ENCODE results near the gene NOS1. TPM values are rescaled to one million over a fixed set of nuclear protein-coding genes. Genes with fewer than 3 reads are reported as not detected.
A peak's percentile ranks its signal among the peaks of the same experiment; 100 is the strongest.
"Not testable (repeated sequence)": the region's sequence is repeated elsewhere in the genome, so short reads cannot be mapped to it uniquely, and the experiment has no call there.

NOS1 gene
- not detected in 2 replicates for total RNA-seq (2014; rRNA removed; shearing (Covaris generic))

DNA sequence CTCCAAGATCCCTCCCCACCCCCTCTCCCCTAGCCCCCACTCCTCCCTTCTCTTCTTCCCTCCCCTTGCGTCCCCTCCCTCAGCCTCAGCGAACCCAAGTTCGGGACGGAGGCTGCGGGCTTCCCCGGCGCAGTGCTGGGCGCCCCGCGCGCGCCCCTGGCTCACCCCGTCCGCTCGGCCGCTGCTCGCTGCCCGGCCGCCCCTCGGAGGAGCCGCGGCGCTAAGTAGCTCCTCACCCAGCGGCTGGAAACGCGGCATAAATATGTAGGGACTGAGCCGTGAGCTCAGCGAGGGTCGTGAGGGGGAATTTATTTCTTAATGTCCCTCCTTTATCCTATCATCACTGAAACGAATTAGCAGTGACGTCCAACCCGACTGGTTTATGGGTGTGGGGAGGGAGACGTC, at the start of gene NOS1:
Gene NOS1, minus strand, starts transcription at position 280 of the 405 bp plus-strand sequence. CDS start 30,557 bp downstream, outside the sequence.
- DNase-seq (ENCODE audit: low spot score): no peak
- in situ Hi-C loops (cut with HindIII; ENCODE audit: low sequenced_read_pairs): no loop called here

DNA sequence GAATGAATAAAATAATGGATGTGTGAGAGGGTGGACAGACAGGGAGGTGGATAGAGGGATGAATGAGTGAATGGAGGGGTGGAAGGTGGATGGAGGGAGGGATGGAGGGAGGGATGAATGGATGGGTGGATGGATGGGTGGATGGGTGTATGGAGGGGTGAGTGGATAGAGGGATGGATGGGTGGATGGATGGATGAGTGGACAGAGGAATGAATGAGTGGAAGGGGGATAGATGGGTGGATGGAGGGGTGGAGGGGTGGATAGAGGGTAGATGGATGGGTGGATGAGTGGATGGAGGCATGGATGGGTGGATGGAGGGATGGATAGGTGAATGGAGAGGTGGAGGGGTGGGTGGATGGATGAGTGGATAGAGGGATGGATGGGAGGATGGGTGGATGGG, 47.9 kb upstream of the NOS1 start:
- in situ Hi-C loops (cut with HindIII; ENCODE audit: low sequenced_read_pairs): no loop called here
- no peak for DNase-seq (ENCODE audit: low spot score)

DNA sequence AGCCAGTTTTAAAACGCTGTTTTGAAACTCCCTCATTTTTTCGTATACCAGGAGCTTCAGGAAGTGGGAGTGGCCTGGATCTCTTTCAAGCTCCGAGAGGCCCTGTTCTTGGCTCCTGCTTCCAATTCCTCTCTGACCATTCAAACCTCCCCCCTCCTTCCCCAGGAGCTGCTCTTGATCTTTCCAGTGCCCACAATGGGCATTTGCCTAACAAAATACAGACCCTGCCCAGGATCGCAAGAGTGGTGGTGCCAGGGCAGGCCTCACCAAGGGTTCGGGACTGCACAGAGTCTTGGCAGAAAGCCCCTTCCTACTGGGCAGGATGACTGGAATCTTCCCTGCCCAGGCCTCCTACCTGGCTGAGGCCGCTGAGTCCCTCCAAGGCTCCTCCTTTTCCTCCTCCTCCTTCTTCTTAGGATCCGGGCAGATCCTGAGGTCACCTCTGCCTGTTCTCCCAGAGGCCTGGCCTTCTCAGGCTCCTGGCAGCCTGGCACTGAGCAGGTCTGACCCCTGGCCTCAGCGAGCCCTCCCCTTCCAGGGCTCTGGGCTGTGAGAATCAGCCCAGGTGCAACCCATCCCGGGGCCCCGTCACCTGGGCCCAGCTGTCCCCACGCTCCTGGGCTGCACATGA, 46.9 kb upstream of the NOS1 start:
- in situ Hi-C loops (cut with HindIII; ENCODE audit: low sequenced_read_pairs): no loop called here
- DNase-seq (ENCODE audit: low spot score): peak; percentile 78

DNA sequence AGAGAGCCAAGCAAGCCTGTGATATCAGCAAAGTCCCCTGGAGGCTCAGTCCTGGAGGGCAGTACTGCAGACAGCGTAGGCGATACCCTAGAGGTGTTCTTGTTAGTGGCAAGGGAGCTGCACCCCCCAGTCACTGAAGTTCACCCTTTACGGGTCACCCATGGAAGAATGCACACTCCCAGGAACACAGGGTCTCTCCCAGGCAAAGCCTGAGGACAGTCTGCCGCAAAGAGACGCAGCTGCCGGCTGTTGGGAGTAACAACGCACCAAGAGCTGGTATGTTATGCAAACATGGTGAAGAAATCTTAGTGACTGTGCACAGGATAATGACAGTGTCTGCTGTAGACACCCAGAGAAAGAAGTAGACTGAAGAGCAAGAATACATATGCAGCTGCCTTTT, 43.5 kb upstream of the NOS1 start:
- in situ Hi-C loops (cut with HindIII; ENCODE audit: low sequenced_read_pairs): no loop called here
- no peak for DNase-seq (ENCODE audit: low spot score)

DNA sequence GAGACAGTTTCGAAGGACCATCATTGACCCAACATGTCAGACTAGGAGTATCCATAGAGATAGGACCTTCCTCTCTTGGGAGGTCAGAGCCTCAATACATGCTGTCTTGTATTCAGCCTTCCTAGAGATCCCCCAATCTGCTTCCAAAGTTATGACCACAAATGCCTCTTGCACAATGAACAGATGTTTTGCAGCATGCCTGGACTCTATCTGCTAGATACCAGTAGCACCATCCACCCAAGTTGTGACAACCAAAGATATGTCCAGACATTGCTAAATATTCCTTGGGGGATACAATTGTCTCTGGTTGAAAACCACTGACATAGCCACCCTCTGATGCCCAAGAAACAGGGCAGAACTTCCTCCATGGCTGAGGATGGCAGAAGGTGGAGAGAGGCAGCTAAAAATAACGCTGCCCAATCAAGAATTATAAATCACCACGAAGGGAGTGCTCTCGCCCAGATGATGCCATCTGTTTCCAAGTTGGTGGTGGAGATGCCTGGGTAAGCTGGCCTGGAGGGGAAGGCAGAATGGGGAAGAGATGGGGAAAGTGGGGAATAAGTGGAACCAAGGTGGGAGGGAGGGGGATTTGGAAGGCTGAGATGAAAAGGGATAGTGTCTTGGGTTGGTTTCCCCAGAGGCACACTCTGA, 42.9 kb upstream of the NOS1 start:
- no peak for DNase-seq (ENCODE audit: low spot score)
- in situ Hi-C loops (cut with HindIII; ENCODE audit: low sequenced_read_pairs): no loop called here

DNA sequence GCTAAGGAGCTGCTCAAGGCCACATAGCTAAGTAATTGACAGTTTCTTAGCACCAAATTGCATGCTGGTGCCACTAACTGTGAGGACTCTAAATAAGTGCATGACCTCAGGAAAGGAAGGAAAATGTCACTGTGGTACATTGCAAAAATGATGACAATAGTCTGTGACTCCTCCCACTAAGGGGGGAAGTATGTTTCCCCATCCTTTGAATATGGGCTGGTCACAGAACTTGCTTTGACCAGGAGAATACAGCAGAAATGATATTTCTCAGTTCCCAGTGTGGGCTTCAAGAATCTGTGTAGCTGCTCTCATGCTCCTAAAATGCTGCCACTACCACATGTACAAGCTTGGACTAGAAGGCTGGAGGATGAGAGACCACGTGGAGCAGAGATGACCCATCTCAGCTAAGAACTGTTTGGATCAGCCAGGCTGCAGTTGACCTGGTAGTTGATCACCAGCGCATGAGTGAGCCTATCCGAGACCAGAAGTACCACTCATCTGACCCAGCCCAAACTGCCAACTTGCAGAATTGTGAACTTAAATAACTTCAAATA, 42.2 kb upstream of the NOS1 start:
- no peak for DNase-seq (ENCODE audit: low spot score)
- in situ Hi-C loops (cut with HindIII; ENCODE audit: low sequenced_read_pairs): no loop called here

DNA sequence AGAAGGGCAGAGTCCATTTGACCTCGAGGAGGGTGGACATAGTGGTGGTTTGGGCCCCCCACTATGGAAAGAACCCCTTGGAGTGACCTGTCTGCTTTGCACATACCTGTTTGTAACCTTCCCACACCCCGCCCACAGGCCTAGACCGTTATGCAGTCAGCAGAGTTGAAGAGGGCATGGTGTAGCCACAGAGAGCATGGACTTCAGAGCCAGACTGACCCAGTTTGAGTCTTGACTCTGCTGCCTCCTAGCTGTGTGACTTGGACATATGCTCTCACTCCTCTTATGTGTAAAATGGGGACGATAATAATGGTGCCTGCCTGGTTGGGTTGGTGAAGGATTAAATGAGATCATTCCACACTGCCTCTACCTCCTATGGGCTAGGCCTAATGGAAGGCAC, 40.9 kb upstream of the NOS1 start:
- no peak for DNase-seq (ENCODE audit: low spot score)
- in situ Hi-C loops (cut with HindIII; ENCODE audit: low sequenced_read_pairs): no loop called here

DNA sequence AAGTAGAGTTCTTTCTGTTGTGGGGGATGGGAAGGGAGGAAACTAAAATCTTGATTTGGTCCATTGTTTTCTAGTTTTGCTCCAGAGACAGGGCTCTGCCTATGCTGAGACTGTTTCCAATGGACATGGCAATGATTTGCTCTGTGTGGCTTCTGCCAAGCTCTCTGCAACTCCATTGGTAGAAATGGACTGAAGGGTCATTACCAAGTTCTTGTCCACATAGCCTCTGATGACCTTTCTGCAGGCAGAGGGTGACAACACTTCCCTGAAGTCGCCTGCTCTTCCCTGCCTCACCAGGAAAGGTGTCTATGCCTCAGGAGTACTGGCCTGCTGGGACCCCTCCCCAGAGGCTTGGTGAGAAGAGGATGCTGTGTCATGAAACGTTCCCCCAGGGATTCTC, 39.5 kb upstream of the NOS1 start:
- in situ Hi-C loops (cut with HindIII; ENCODE audit: low sequenced_read_pairs): no loop called here
- no peak for DNase-seq (ENCODE audit: low spot score)

DNA sequence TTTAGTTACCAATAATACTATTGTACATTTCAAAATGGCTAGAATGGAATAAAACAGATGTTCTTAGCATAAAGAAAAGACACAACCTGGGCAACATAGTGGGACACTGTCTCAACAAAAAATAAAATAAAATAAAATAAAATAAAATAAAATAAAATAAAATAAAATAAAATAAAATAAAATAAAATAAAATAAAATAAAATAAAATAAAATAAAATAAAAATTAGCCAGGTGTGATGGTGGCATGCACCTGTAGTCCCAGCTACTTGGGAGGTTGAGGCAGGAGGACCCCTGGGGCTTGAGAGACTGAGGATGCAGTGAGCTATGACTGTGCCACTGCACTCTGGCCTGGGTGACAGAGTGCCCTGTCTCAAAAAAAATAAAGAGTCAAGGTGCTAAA, 37.1 kb upstream of the NOS1 start:
- in situ Hi-C loops (cut with HindIII; ENCODE audit: low sequenced_read_pairs): not testable (repeated sequence)

DNA sequence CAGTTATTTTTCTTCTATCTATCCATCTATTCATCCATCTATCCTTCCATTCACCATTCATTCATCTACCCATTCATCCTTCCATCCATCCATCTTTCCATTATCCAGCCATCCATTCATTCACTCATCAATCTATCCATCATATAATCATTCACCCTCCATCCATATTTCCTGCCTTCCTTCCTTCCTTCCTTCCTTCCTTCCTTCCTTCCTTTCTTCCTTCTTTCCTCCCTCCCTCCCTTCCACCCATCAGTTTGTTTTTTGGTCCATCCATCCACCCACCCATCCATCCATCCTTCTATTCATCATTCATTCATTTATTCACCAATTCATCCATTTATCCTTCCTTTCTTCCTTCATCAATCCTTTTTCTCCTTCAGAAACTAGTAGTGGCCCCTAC, 34.3 kb upstream of the NOS1 start:
- in situ Hi-C loops (cut with HindIII; ENCODE audit: low sequenced_read_pairs): no loop called here
- no peak for DNase-seq (ENCODE audit: low spot score)

More for the DNA sequence above, 37.1 kb upstream of the NOS1 start:
- not testable (repeated sequence) for DNase-seq (ENCODE audit: low spot score)

DNA sequence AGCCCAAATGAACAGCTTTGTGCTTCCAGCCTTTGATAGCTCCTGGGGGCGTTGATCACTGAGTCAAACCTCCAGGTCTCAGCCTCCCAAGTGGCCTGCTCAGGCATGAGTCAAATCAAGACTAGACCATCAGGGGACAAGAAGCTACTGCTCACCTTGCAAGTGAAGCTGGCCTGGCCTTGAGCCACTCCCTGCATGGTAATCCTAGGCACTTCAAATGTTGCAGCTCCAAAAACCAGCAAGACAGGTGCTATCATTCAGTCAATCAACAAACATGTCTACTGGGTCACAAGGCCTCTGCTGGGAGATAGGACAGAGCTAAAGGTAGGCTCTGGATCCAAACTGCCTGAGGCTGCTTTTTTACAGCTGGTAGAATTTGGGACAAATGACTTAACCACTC, 33.1 kb upstream of the NOS1 start:
- in situ Hi-C loops (cut with HindIII; ENCODE audit: low sequenced_read_pairs): no loop called here
- no peak for DNase-seq (ENCODE audit: low spot score)

DNA sequence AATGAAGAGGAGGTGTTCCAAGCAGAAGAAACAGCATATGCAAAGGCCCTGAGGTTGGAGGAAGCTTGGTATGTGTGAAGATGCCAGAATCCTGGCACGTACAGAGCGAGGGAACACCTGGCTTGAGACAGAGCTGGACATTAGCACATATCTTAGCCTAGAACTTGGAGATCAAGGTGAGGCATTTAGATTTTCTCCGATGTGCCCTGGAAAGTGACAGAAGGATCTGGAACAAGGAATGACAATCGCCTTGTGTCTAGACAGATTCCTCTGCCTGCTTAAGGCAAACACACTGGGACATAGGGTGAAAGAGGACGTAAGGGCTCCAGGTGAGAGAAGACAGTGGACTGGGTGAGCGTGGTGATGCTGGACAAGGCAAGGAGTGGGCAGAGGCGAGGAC, 32.2 kb upstream of the NOS1 start:
- no peak for DNase-seq (ENCODE audit: low spot score)
- in situ Hi-C loops (cut with HindIII; ENCODE audit: low sequenced_read_pairs): no loop called here

DNA sequence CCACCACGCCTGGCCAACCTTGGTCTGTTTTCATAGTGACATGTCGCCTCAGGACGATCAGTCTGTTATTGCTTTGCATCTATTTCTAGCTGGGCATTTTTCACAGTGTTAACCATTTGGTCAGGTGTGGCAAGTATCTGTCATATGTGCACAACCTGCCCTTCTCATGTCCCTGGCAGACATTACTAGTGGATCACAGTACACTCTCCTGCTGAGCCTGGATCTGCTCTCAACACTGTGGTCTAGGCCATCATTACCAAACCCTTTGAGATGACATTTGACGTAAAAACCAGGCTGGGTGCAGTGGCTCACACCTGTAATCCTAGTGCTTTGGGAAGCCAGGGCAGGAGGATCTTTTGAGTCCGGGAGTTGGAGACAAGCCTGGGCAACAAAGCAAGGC, 29.4 kb upstream of the NOS1 start:
- in situ Hi-C loops (cut with HindIII; ENCODE audit: low sequenced_read_pairs): no loop called here
- DNase-seq (ENCODE audit: low spot score): no peak

DNA sequence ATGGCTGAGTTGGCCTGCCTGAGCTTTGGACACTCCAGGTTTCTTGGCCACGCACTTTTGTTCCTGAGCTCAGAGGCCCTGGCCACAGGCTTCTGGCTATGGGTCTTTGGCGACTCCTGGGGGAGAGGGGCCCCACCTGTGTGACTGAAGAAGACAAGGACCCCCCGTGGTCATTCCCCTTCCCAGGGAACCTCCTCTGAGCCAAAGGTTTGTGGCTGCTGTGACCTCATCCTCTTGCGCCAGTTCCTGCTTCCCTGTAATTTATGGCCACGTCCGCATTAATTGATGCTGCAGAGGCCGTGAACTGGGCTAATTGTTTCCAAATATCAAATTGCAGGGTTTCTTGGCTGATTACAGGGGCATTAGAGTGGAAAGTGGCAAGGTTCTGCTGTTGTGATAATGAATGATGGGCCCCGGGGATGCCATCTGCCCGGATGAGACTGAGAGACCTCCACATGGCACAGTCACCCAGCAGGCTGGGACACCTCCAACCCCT, 27.6 kb upstream of the NOS1 start:
- in situ Hi-C loops (cut with HindIII; ENCODE audit: low sequenced_read_pairs): no loop called here

DNA sequence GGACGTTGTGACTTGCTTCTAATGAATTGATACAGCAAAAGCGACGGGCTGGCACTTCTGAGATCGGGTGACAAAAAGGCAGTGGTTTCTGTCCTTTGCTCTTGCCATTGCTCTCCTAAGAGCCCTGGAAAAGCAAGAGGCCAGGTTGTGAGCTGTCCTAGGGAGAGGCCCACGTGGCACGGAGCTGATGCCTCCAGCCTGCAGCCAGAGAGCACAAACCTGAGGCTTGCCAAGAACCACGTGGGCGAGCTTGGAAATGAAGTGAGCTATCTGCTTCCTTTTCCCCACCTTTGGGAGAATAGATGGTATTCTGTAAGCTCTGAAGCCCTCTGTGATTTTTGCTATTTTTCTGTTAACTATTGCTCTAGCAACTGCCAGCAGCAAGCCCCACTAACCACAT, 26.4 kb upstream of the NOS1 start:
- in situ Hi-C loops (cut with HindIII; ENCODE audit: low sequenced_read_pairs): no loop called here
- peak; percentile 90 for DNase-seq (ENCODE audit: low spot score)

More for the DNA sequence above, 27.6 kb upstream of the NOS1 start:
- peak; percentile 8 for DNase-seq (ENCODE audit: low spot score)

DNA sequence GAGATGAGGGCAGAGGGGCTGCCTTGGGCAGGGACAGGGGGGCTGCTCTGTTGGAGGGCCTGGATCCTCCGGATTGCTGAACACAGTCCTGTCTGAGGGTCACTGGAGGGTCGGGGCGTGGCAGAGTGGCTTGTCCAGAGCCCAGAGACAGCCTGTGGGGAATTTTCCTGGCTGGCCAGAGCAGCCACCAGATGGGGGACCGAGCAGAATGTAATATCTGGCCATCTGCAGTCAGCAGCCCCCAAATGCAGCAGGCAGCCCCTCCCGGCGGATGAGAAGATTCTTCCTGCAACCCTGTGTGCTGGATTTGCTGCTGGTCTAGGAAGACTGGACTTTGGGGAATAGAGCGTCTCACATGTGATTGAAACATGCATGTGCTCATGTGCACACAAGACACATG, 23.3 kb upstream of the NOS1 start:
- in situ Hi-C loops (cut with HindIII; ENCODE audit: low sequenced_read_pairs): no loop called here
- DNase-seq (ENCODE audit: low spot score): no peak

DNA sequence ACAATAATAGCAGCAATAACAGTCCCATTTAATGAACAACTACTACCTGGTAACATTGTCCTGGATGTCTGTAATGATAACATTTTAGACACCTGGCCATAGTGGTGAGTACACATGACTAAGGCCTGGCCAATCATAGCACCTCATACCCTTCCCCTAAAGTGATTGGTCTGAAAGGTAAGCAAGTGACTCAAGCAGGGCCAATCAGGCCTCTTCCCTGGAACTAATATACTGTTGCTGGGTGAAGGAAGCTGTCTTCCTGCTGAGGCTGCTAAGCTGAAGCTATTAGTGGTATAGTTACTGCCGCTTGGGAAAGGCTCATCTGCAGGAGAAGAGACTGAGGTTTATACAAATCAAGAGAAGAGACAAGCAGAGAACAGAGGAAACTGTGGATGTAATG, 18.7 kb upstream of the NOS1 start:
- in situ Hi-C loops (cut with HindIII; ENCODE audit: low sequenced_read_pairs): no loop called here
- no peak for DNase-seq (ENCODE audit: low spot score)

DNA sequence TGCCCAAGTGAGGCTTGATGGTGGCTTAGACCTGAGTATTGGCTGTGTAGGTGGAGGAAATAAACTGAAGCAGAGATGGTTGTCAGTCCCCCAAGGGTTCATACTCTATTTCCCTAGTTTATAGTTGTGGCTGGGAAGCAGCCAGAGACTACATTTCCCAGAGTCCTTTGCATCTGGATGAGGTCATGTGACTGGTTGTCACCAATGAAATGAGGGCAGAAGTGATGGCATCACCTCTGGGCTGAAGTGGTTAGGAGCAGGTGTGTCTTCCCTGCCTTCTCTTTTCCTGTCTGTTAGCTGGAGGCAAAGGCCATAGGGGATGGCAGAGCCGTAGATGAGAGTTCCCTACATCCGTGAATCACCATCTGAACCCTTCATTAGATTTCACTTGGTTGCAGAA, 16.3 kb upstream of the NOS1 start:
- DNase-seq (ENCODE audit: low spot score): no peak
- in situ Hi-C loops (cut with HindIII; ENCODE audit: low sequenced_read_pairs): no loop called here

DNA sequence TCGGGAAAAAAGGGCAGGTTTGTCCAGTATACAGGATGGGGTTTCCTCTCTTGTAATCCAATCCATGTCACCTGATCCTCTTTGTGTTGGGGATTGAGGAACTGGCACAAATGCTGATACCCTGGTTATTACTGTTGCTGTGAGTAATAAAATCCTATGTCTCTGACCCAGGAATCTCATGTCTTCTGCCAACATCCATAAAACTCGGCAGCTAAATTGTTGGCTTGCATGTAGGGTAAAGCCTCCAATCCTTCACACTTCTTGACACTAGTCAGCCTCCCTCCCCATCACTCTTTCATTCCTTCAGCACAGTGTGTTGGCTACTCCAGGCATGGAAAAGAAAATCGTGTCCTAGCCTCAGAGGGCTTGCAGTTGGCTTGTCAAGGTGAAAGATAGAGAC, 9.2 kb upstream of the NOS1 start:
- in situ Hi-C loops (cut with HindIII; ENCODE audit: low sequenced_read_pairs): no loop called here
- DNase-seq (ENCODE audit: low spot score): no peak

DNA sequence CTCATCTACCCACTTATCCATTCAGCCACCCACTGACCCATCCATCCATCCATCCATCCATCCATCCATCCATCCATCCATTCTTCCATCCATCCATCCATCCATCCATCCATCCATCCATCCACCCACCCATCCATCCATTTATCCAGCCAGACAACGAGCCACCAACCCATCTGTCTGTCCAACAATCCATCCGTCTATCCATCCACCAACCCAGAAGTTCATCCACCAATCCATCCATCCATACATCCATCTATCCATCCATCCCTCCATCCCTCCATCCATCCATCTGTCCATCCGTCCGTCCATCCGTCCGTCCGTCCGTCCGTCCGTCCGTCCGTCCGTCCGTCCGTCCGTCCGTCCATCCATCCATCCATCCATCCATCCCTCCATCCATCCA, 8.6 kb upstream of the NOS1 start:
- in situ Hi-C loops (cut with HindIII; ENCODE audit: low sequenced_read_pairs); DNase-seq (ENCODE audit: low spot score): not testable (repeated sequence)
